Mucosa of descending colon (tissue), 3 donors: ENCODE measurements around the gene ELOVL3. TPM values are rescaled to one million over a fixed set of nuclear protein-coding genes. Genes with fewer than 3 reads are reported as not detected.

Experiments
- ATAC-seq: fragments of 200-7000 bp; cut with Tn5 transposase; one replicate; pipeline ENCODE4 v1.9.1; 2020; ENCODE audit warnings: mild to moderate bottlenecking, moderate library complexity
- DNase-seq, 3 donors: peaks; one replicate each; pipeline ENCODE4 v3.0.0-alpha.2; 2020
- H3K36me3 ChIP-seq: fragments of 200-600 bp; one replicate; pipeline ENCODE4 v1.8.0; 2021; ENCODE audit warnings: low read depth, mild to moderate bottlenecking
- H3K4me1 ChIP-seq: fragments of 200-600 bp; one replicate; pipeline ENCODE4 v1.8.0; 2021; ENCODE audit warnings: low read depth, mild to moderate bottlenecking
- H3K4me3 ChIP-seq: fragments of 200-600 bp; one replicate; pipeline ENCODE4 v1.8.0; 2021; ENCODE audit warnings: mild to moderate bottlenecking
- H3K9me3 ChIP-seq: fragments of 200-600 bp; one replicate; pipeline ENCODE4 v1.8.0; 2021; ENCODE audit warnings: mild to moderate bottlenecking
- intact Hi-C, 2 donors: fragments of 100-400 bp; cut with DNase I in 1 of 2; cut with micrococcal nuclease in 1 of 2; formaldehyde crosslinking; loops; one replicate each; pipeline versions ENCODE4 v1.11.0 to v1.11.1; 2022; cut with DNase I, micrococcal nuclease
- total RNA-seq, 3 donors: library from RNA; stranded (reverse); fragmentation: NEBNext Ultra II Directional in 2 of 3; extraction: Animal tissue kit (Norgen Biotek cat#: 25700) in 2 of 3; gene quantifications; one replicate each; pipeline versions ENCODE4 v1.2.1 to v1.2.4, GENCODE V29; 2021 to 2023
- TF ChIP-seq, protein P1 (sequence below): fragments of 200-600 bp; IDR thresholded peaks from one replicate; pipeline ENCODE4 v1.8.0; 2022; ENCODE audit warnings: antibody characterized with exemption, mild to moderate bottlenecking
- donor health status: DM: no; HTN: no; CAD: no; lungs with moderate emphysema.
- donor health status: DM: no; HTN: no; CAD: no.
- donor health status: DM: no; HTN: yes; CAD: no.

ELOVL3 gene
- total RNA-seq, 3 donors from 2014 or later, result 0.22 TPM; not detected in 2

DNA sequence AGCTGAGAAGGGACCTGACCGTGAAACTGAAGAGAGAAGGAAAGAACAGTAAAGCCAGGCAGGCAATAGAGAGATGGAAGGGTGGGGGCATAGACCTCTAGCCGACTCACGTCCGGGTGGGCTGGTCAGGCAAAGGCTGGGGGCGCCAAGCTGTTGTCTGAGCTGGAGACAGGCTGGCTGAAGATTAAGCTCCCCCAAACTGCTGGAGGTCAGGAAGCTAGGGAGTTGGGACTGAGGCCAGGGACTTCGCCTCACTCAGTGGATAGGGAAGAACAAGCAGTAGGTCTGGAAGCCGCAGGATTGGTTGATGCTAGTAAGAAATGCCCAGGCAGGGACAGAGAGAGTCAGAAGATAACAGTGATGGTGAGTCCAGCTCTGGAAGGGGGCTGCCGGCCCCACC lies 9.9 kb downstream of the ELOVL3 start:
- no peak for DNase-seq
- TF ChIP-seq, protein P1, sequence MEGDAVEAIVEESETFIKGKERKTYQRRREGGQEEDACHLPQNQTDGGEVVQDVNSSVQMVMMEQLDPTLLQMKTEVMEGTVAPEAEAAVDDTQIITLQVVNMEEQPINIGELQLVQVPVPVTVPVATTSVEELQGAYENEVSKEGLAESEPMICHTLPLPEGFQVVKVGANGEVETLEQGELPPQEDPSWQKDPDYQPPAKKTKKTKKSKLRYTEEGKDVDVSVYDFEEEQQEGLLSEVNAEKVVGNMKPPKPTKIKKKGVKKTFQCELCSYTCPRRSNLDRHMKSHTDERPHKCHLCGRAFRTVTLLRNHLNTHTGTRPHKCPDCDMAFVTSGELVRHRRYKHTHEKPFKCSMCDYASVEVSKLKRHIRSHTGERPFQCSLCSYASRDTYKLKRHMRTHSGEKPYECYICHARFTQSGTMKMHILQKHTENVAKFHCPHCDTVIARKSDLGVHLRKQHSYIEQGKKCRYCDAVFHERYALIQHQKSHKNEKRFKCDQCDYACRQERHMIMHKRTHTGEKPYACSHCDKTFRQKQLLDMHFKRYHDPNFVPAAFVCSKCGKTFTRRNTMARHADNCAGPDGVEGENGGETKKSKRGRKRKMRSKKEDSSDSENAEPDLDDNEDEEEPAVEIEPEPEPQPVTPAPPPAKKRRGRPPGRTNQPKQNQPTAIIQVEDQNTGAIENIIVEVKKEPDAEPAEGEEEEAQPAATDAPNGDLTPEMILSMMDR, result no peak
- intact Hi-C loops, result no loop called here
- no peaks in the 10 kb centered on the region for H3K36me3 ChIP-seq
- no peak overlapping the region for H3K4me3 ChIP-seq
- H3K9me3 ChIP-seq, result no peaks in the 10 kb centered on the region
- ATAC-seq, result no peak
- peaks cover 14% of the 10 kb centered on the region for H3K4me1 ChIP-seq

DNA sequence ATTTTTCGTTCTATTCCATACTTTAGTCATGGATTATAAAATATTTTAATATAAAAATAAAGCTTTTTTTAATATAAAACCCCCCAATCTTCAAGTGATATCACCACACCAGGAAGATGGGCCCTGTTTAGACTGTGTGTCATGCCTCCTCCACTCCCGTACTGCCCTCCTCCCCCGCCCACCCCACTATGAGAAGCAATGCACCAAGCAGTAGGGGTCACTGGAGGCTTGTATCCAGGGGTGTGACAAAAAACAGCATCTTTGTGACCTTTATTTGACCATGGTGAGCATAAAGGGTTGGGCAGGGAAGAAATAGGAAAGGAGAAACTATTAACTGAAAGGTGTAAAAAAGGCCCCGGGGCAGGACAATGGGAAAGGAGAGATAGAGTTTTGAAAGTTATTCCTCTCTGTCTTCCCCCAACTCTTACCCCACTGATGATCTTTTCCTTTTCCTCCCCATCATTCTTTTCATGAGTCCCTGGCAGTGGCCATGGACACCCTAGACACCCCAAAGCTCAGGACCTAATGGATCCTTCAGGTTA lies 11.7 kb downstream of the ELOVL3 start:
- intact Hi-C loops, result no loop called here
- H3K36me3 ChIP-seq, result no peaks in the 10 kb centered on the region
- DNase-seq (no peak), ATAC-seq (no peak)
- TF ChIP-seq, protein P1, result no peak
- H3K9me3 ChIP-seq, result no peaks in the 10 kb centered on the region
- no peak overlapping the region for H3K4me3 ChIP-seq
- H3K4me1 ChIP-seq, result peaks cover 15% of the 10 kb centered on the region

DNA sequence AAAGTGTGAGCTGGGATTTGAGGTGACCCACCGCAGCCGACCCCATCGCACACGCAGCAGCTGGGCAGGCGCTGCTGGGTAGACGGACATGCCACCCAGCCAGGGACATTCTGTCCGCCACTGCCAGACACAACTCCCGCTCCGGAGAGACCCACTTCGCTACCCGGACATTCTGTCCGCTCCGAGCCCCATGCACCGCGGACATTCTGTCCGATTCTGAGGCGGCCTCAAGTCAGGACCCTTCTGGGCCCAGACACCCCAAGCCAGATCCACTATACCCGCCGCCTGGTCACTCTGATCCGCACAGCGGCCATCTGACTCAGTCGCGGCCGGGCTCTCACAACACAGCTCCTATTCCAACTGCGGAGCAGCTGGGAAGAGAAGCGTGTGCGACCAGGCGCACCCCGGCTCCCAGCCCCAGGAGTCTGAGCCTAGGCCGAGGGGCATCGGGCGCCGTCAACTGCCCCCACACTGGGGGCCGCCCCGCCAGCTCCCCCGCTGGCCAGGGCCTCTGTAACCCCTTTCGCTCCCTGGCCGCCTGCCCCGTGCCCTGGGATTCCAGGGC lies 14.4 kb downstream of the ELOVL3 start:
- TF ChIP-seq, protein P1, result no peak
- ATAC-seq, result no peak
- peaks cover 21% of the 10 kb centered on the region for H3K4me1 ChIP-seq
- no peaks in the 10 kb centered on the region for H3K36me3 ChIP-seq
- no peaks in the 10 kb centered on the region for H3K9me3 ChIP-seq
- DNase-seq, result peak in 1 of 3 donors; percentile 34
- intact Hi-C loops, result no loop called here
- H3K4me3 ChIP-seq, result no peak overlapping the region

DNA sequence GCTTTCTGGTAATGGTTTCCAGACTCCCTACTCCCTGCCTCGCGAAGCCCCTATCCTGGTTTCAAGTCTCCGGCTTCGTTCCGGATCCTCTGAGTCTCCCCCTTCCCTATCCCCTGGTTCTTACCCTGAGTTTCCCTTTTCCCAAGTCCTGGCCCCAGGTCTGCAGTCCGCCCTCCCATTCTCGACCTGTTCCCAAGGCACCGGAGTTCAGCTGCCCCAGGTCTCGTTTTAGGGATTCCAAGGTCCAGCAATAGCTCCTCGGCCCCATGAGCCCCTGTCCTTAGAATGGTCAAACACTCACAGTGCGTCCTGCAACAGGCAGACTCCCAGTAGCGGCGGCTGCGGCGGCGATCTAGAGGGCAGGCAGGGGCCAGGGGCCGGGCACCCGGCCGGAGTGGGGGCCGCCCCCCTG lies 14.9 kb downstream of the ELOVL3 start:
- Histone ChIP-seq H3K9me3 (no peaks in the 10 kb centered on the region), H3K4me3 (no peak overlapping the region), H3K36me3 (no peaks in the 10 kb centered on the region), H3K4me1 (peaks cover 21% of the 10 kb centered on the region)
- intact Hi-C loops, result no loop called here
- ATAC-seq, result no peak
- TF ChIP-seq, protein P1, result no peak
- no peak for DNase-seq

DNA sequence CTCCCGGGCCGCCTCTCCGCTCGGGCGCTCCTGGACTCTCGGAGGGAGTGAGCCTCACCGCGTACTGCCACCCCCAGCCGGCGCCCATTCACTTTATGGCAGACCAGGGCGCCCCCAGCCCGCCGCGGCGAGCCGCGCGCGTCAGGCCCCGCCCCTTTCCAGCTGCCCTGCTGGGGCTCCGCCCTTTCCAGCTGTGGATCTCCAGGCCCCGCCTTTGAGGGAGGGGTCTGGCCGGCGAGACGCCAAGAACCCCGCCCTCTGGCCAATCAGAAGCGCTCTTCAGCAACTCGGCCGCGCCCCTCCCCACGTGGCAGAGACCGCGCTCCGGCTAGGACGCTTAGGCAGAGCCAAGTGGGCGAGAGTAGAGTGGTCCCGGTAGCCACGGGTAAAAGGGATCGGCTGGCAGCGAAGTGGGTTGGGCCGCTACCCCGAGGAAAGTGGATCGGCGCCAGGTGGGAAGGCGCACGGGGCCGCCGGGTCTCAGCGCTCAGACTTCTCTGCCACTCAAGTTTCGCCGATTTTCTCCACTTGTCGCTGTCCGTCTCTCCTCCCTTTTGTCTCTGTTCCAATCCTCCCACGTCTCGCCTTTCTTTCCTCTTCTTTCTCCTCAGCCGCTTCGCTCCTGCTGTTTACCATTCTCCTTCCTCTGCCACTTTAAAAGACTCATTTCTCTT lies 15.5 kb downstream of the ELOVL3 start, which contains the start of gene PITX3:
Gene PITX3 (minus strand): TSS at position 69 of the 674 bp plus-strand sequence. CDS start 9,432 bp downstream, outside the sequence.
- H3K4me1 ChIP-seq, result peaks cover 27% of the 10 kb centered on the region
- no peak within 1 kb of the TSS for H3K4me3 ChIP-seq
- TF ChIP-seq, protein P1, result no peak
- no peaks in the 10 kb centered on the region for H3K9me3 ChIP-seq
- H3K36me3 ChIP-seq, result no peaks in the 10 kb centered on the region
- DNase-seq, result peak; percentile 92 to 96 (median 95)
- intact Hi-C loops, result no loop called here
- ATAC-seq, result peak; percentile 71
